Measurements from ENCODE around the gene OCRL. TPM values are rescaled to one million over a fixed set of nuclear protein-coding genes. Genes with fewer than 3 reads are reported as not detected.

OCRL gene
- total and polyA plus RNA-seq, 2 of the 4 experiments (the other 2 are of a cell fraction), result 19.4 to 20.6 TPM

- Histone ChIP-seq H4K8ac (ENCODE audit: low read depth in 2 of 2, low read length in 2 of 2) (no peak overlapping the region), H3K4me3 (ENCODE audit: insufficient read depth, low read depth, low read length) (no peak overlapping the region), H3K27me3 (ENCODE audit: control insufficient read depth, insufficient read depth, low read length) (peaks cover 10% of the 10 kb centered on the region; the same call in 1 of the 2 replicates), H2BK5ac (ENCODE audit: low read depth, low read length, poor library complexity, severe bottlenecking) (no peak overlapping the region), H3K18ac (ENCODE audit: low read depth, low read length) (no peak overlapping the region), H3K4me1 (ENCODE audit: control insufficient read depth, insufficient read depth, low read length) (no peaks in the 10 kb centered on the region), H3K9me1 (ENCODE audit: insufficient read depth, low read length) (no peaks in the 10 kb centered on the region), H3K79me1 (ENCODE audit: low read depth in 1 of 2, low read length in 2 of 2) (no peaks in the 10 kb centered on the region), H2AK5ac (ENCODE audit: low read depth, low read length) (no peak overlapping the region), H3K14ac (replicated peaks; ENCODE audit: low read depth, low read length) (no peak overlapping the region), H4K5ac (ENCODE audit: low read depth, low read length) (no peak overlapping the region), H3K36me3 (ENCODE audit: control insufficient read depth, insufficient read depth, low read length) (no peaks in the 10 kb centered on the region), H4K20me1 (ENCODE audit: insufficient read depth, low read length) (no peaks in the 10 kb centered on the region), H2BK120ac (ENCODE audit: low read depth, low read length) (no peak overlapping the region), H3K4ac (ENCODE audit: low read depth, low read length) (no peak overlapping the region), H2AFZ (replicated peaks; ENCODE audit: low read length, poor library complexity) (no peak overlapping the region), H2AK9ac (replicated peaks; ENCODE audit: low read depth, low read length, poor library complexity) (no peak overlapping the region), H3K9ac (ENCODE audit: low read depth, low read length) (no peak overlapping the region), H3K27ac (ENCODE audit: insufficient read depth, low read length) (no peak overlapping the region), H2BK20ac (ENCODE audit: low read depth, low read length) (no peak overlapping the region), H3K56ac (ENCODE audit: extremely low read depth, insufficient read depth, low read length) (no peak overlapping the region), H3K23ac (ENCODE audit: low read depth, low read length) (no peak overlapping the region), H4K91ac (ENCODE audit: insufficient read depth, low read depth, low read length) (no peak overlapping the region), H3K9me3 (ENCODE audit: control insufficient read depth, insufficient read depth, low read length) (no peaks in the 10 kb centered on the region), H3K4me2 (ENCODE audit: low read depth, low read length) (no peak overlapping the region), H2BK15ac (ENCODE audit: low read depth, low read length) (no peak overlapping the region)
- dilution Hi-C loops (cut with HindIII; ENCODE audit: low sequenced_read_pairs, unreplicated experiment), result no loop called here
- in situ Hi-C loops (cut with MboI; ENCODE audit: low sequenced_read_pairs), result no loop called here
- intact Hi-C loops (cut with micrococcal nuclease), result loop anchor here (10.0 kb wide), 1 partner anchor 190 kb away; no protein-coding TSS in a partner anchor
- DNase-seq, result no peak
- WGBS, 2 experiments (ENCODE audit: extremely low coverage in 2 of 2, insufficient read length in 1 of 2), result 62% methylated on average over 6 of the region's 7 CpGs; no CpG with 5 or more reads in 1 of the 2 experiments
- TF ChIP-seq MXI1 (IDR thresholded peaks at IDR 0.05; ENCODE audit: borderline replicate concordance, low read depth, low read length) (no peak), POLR2A (IDR thresholded peaks at IDR 0.05; ENCODE audit: low read depth, low read length) (no peak), RCOR1 (IDR thresholded peaks at IDR 0.05; ENCODE audit: insufficient replicate concordance, low read length) (no peak)
- BruUV-seq (replicated peaks), result no TSS peak
- ChIA-PET CTCF (no interaction called here), POLR2A (ENCODE audit: unreplicated experiment) (interaction anchor here (0.7 kb wide), 1 partner anchor 587 kb away, joined by 3 read pairs; no protein-coding TSS in a partner anchor)
- no peak for ATAC-seq (ENCODE audit: low read depth)
These were observed 94.5 kb downstream of the OCRL start for GRCh38 chrX:129634541-129634940.

All from IMR-90 (cell line).